GM12892 (cell line): ENCODE data around the gene AFF3.

ENCODE experiments used
- POLR2A ChIP-seq: IDR thresholded peaks from 2 replicates; pipeline ENCODE4 v1.6.1; 2011; ENCODE audit warnings: low read depth, low read length, control low read depth
- POLR2AphosphoS5 ChIP-seq: IDR thresholded peaks from 2 replicates; pipeline ENCODE4 v1.6.1; 2011; ENCODE audit warnings: low read depth, low read length, control low read depth
- TAF1 ChIP-seq: IDR thresholded peaks from 2 replicates; pipeline ENCODE4 v1.6.1; 2011; ENCODE audit warnings: low read depth, mild to moderate bottlenecking, control low read depth, low read length, borderline replicate concordance

DNA sequence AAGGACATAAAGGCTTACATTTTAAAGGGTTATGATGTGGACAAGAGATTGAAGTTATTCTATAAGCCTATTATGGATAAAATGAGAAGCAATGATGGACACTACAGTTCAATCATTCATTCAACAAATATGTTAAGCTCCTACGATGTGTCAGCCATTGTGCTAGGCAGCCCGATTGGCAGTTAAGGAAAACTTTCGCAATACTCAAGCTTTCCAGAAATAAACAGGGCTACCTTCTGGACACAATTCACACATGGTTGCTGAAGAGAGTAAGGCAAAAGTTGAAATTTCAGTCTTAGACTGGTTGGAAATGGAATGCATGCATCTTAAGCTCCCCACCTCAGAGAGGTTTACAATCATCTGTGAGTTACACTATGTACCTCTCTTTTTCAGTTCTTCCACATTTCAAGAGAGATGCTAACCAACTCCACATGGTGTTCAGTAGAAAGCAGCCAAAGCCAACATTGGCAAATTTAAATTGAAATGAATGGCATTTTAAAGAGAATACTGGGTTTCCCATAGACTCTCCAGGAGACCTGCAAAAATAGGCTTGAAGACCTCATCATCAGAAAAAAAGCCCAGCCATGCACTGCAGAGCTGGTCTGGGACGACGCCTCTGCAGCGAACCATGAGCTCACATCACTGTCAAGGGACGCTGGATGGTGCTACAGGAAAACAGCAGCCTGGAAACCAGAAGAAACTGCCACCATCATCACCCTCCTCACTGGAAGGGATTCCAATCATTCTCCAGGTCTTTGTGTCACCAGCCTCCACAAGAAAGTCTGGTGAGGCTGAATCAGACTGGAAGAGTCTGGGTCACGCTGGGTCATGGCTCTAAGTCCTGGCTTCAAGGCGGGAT, 276.3 kb downstream of the AFF3 start:
- TF ChIP-seq POLR2A (no peak), TAF1 (no peak), POLR2AphosphoS5 (no peak)
